GM23338 (cell line): Measurements from ENCODE around the gene CSNK1A1L. TPM values are rescaled to one million over a fixed set of nuclear protein-coding genes. Genes with fewer than 3 reads are reported as not detected.

ENCODE experiments used
- CREB1 ChIP-seq: fragments of 250-450 bp; sonication (Bioruptor Pico); IDR thresholded peaks from 2 replicates; pipeline ENCODE4 v1.5.0; 2020; ENCODE audit warnings: low read depth, mild to moderate bottlenecking, moderate library complexity
- EZH2 ChIP-seq: fragments of 200-600 bp; sonication (generic); IDR thresholded peaks from one replicate; pipeline ENCODE4 v1.8.0; 2017; ENCODE audit warnings: antibody characterized with exemption, mild to moderate bottlenecking, low read depth; ENCODE audit not compliant: unreplicated experiment
- JUNB ChIP-seq: IDR thresholded peaks from one replicate; pipeline ENCODE4 v1.6.1; 2016; ENCODE audit warnings: antibody characterized with exemption; ENCODE audit not compliant: unreplicated experiment
- NANOG ChIP-seq: IDR thresholded peaks from 2 replicates; pipeline ENCODE4 v1.6.1; 2016; ENCODE audit warnings: antibody characterized with exemption, borderline replicate concordance
- STAT1 ChIP-seq: IDR thresholded peaks from one replicate; pipeline ENCODE4 v1.6.1; 2016; ENCODE audit warnings: antibody characterized with exemption; ENCODE audit not compliant: unreplicated experiment
- ZNF114 ChIP-seq: fragments of 250-450 bp; sonication (Bioruptor Pico); IDR thresholded peaks from 2 replicates; pipeline ENCODE4 v1.5.0; 2020; ENCODE audit warnings: mild to moderate bottlenecking, moderate library complexity
- ZNF331 ChIP-seq: fragments of 250-450 bp; sonication (Bioruptor Pico); IDR thresholded peaks from 2 replicates; pipeline ENCODE4 v1.5.0; 2020; ENCODE audit warnings: low read depth, mild to moderate bottlenecking, moderate library complexity
- polyA plus RNA-seq: library from polyadenylated mRNA; unstranded; fragments of >200 nt; fragmentation: Nextera tagmentation; extraction: Ambion mirVana; gene quantifications from 2 replicates; pipeline ENCODE4 v1.2.1, GENCODE V29; 2016
- total RNA-seq: library from RNA; depleted of rRNA; stranded (reverse); fragments of >200 nt; shearing (Covaris generic); gene quantifications from 2 replicates; pipeline ENCODE4 v1.2.3, GENCODE V29; 2014
- TF ChIP-seq, protein P1 (sequence below): fragments of 250-450 bp; sonication (Bioruptor Pico); IDR thresholded peaks from 2 replicates; pipeline ENCODE4 v1.5.0; 2020; ENCODE audit warnings: mild to moderate bottlenecking, moderate library complexity
- TF ChIP-seq, protein P2 (sequence below): IDR thresholded peaks from one replicate; pipeline ENCODE4 v1.6.1; 2018; ENCODE audit warnings: antibody characterized with exemption; ENCODE audit not compliant: unreplicated experiment

Gene CSNK1A1L
- total and polyA plus RNA-seq, 2 experiments from 2014 or later: not detected

DNA sequence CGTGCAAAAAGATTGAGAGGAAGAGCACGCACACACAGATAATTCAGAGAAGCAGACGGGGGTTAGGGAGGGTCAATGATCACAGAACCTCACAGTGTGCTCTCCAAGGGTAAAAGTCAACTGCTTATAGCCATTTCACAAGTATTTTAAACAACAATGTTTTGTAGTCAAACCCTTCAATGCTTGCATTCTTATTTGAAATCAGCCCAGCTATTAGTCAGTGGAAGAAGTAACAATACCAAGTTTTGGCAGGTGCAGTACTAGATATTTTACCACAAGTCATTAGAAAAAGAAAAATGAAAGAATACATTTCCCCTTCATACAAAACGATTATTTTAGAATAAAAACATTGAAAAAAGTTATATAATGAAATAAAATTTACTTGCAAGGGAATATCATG, 2.6 kb downstream of the CSNK1A1L start (continued):
- TF ChIP-seq, protein P1, sequence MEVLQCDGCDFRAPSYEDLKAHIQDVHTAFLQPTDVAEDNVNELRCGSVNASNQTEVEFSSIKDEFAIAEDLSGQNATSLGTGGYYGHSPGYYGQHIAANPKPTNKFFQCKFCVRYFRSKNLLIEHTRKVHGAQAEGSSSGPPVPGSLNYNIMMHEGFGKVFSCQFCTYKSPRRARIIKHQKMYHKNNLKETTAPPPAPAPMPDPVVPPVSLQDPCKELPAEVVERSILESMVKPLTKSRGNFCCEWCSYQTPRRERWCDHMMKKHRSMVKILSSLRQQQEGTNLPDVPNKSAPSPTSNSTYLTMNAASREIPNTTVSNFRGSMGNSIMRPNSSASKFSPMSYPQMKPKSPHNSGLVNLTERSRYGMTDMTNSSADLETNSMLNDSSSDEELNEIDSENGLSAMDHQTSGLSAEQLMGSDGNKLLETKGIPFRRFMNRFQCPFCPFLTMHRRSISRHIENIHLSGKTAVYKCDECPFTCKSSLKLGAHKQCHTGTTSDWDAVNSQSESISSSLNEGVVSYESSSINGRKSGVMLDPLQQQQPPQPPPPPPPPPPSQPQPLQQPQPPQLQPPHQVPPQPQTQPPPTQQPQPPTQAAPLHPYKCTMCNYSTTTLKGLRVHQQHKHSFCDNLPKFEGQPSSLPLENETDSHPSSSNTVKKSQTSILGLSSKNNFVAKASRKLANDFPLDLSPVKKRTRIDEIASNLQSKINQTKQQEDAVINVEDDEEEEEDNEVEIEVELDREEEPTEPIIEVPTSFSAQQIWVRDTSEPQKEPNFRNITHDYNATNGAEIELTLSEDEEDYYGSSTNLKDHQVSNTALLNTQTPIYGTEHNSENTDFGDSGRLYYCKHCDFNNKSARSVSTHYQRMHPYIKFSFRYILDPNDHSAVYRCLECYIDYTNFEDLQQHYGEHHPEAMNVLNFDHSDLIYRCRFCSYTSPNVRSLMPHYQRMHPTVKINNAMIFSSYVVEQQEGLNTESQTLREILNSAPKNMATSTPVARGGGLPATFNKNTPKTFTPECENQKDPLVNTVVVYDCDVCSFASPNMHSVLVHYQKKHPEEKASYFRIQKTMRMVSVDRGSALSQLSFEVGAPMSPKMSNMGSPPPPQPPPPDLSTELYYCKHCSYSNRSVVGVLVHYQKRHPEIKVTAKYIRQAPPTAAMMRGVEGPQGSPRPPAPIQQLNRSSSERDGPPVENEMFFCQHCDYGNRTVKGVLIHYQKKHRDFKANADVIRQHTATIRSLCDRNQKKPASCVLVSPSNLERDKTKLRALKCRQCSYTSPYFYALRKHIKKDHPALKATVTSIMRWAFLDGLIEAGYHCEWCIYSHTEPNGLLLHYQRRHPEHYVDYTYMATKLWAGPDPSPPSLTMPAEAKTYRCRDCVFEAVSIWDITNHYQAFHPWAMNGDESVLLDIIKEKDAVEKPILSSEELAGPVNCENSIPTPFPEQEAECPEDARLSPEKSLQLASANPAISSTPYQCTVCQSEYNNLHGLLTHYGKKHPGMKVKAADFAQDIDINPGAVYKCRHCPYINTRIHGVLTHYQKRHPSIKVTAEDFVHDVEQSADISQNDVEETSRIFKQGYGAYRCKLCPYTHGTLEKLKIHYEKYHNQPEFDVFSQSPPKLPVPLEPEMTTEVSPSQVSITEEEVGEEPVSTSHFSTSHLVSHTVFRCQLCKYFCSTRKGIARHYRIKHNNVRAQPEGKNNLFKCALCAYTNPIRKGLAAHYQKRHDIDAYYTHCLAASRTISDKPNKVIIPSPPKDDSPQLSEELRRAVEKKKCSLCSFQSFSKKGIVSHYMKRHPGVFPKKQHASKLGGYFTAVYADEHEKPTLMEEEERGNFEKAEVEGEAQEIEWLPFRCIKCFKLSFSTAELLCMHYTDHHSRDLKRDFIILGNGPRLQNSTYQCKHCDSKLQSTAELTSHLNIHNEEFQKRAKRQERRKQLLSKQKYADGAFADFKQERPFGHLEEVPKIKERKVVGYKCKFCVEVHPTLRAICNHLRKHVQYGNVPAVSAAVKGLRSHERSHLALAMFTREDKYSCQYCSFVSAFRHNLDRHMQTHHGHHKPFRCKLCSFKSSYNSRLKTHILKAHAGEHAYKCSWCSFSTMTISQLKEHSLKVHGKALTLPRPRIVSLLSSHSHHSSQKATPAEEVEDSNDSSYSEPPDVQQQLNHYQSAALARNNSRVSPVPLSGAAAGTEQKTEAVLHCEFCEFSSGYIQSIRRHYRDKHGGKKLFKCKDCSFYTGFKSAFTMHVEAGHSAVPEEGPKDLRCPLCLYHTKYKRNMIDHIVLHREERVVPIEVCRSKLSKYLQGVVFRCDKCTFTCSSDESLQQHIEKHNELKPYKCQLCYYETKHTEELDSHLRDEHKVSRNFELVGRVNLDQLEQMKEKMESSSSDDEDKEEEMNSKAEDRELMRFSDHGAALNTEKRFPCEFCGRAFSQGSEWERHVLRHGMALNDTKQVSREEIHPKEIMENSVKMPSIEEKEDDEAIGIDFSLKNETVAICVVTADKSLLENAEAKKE (CRISPR knock-in tag): no peak
- TF ChIP-seq, protein P2, sequence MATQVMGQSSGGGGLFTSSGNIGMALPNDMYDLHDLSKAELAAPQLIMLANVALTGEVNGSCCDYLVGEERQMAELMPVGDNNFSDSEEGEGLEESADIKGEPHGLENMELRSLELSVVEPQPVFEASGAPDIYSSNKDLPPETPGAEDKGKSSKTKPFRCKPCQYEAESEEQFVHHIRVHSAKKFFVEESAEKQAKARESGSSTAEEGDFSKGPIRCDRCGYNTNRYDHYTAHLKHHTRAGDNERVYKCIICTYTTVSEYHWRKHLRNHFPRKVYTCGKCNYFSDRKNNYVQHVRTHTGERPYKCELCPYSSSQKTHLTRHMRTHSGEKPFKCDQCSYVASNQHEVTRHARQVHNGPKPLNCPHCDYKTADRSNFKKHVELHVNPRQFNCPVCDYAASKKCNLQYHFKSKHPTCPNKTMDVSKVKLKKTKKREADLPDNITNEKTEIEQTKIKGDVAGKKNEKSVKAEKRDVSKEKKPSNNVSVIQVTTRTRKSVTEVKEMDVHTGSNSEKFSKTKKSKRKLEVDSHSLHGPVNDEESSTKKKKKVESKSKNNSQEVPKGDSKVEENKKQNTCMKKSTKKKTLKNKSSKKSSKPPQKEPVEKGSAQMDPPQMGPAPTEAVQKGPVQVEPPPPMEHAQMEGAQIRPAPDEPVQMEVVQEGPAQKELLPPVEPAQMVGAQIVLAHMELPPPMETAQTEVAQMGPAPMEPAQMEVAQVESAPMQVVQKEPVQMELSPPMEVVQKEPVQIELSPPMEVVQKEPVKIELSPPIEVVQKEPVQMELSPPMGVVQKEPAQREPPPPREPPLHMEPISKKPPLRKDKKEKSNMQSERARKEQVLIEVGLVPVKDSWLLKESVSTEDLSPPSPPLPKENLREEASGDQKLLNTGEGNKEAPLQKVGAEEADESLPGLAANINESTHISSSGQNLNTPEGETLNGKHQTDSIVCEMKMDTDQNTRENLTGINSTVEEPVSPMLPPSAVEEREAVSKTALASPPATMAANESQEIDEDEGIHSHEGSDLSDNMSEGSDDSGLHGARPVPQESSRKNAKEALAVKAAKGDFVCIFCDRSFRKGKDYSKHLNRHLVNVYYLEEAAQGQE: no peak
- no peak for TF ChIP-seq ZNF114 (CRISPR knock-in tag)
- no peak for TF ChIP-seq STAT1
- TF ChIP-seq EZH2: no peak
- no peak for TF ChIP-seq JUNB
- TF ChIP-seq CREB1 (CRISPR knock-in tag): no peak
- TF ChIP-seq NANOG: no peak
- no peak for TF ChIP-seq ZNF331
